Measurements from ENCODE around the gene ABCA1. TPM values are rescaled to one million over a fixed set of nuclear protein-coding genes. Genes with fewer than 3 reads are reported as not detected.
"Not testable (repeated sequence)": the region's sequence is repeated elsewhere in the genome, so short reads cannot be mapped to it uniquely, and the experiment has no call there.

The ABCA1 gene
- total RNA-seq, 1 donor from 2014 or later, result 30.7 TPM

GRCh38 chr9:104900324-104900723, 27.6 kb downstream of the ABCA1 start:
- Histone ChIP-seq H3K4me1 (peaks cover 65% of the 10 kb centered on the region), H3K27ac (no peak overlapping the region), H3K27me3 (no peaks in the 10 kb centered on the region), H3K36me3 (peaks cover 0 to 8% of the 10 kb centered on the region in 2 donors), H3K9me3 (no peaks in the 10 kb centered on the region), H3K4me3 (no peak overlapping the region)
- TF ChIP-seq POLR2A (IDR thresholded peaks at IDR 0.05), result no peak
- no peak for DNase-seq (ENCODE audit: extremely low spot score in 2 of 2)
- intact Hi-C loops (cut with DNase I), result no loop called here

- Histone ChIP-seq H3K4me1 (peaks cover 65% of the 10 kb centered on the region), H3K36me3 (peaks cover 0 to 8% of the 10 kb centered on the region in 2 donors)
- intact Hi-C loops (cut with DNase I), result no loop called here
Measured at GRCh38 chr9:104899759-104900247, 28.2 kb downstream of the ABCA1 start.

GRCh38 chr9:104898376-104898775, 29.6 kb downstream of the ABCA1 start:
- H3K27me3 ChIP-seq; H3K36me3 ChIP-seq; intact Hi-C loops (cut with DNase I); DNase-seq (ENCODE audit: extremely low spot score in 2 of 2); H3K4me3 ChIP-seq; H3K27ac ChIP-seq; H3K9me3 ChIP-seq: not testable (repeated sequence)
- peaks cover 58% of the 10 kb centered on the region for H3K4me1 ChIP-seq

More at GRCh38 chr9:104899759-104900247, 28.2 kb downstream of the ABCA1 start:
- TF ChIP-seq POLR2AphosphoS5 (IDR thresholded peaks at IDR 0.05; ENCODE audit: insufficient read depth in 1 of 2, low read depth in 1 of 2) (no peak), POLR2A (IDR thresholded peaks at IDR 0.05) (no peak), CTCF (IDR thresholded peaks at IDR 0.05) (no peak)
- no peak overlapping the region for H3K4me3 ChIP-seq
- DNase-seq (ENCODE audit: extremely low spot score in 2 of 2), result no peak
- H3K9me3 ChIP-seq, result no peaks in the 10 kb centered on the region
- H3K27ac ChIP-seq, result no peak overlapping the region
- no peaks in the 10 kb centered on the region for H3K27me3 ChIP-seq

GRCh38 chr9:104896131-104896530, 31.8 kb downstream of the ABCA1 start:
- Histone ChIP-seq H3K27ac (no peak overlapping the region), H3K36me3 (no peaks in the 10 kb centered on the region), H3K4me1 (peaks cover 36% of the 10 kb centered on the region), H3K4me3 (no peak overlapping the region), H3K27me3 (no peaks in the 10 kb centered on the region), H3K9me3 (no peaks in the 10 kb centered on the region)
- intact Hi-C loops (cut with DNase I), result no loop called here
- no peak for TF ChIP-seq CTCF (IDR thresholded peaks at IDR 0.05)
- TF ChIP-seq POLR2A (IDR thresholded peaks at IDR 0.05), result no peak
- no peak for TF ChIP-seq POLR2AphosphoS5 (IDR thresholded peaks at IDR 0.05; ENCODE audit: insufficient read depth in 1 of 2, low read depth in 1 of 2)
- no peak for DNase-seq (ENCODE audit: extremely low spot score in 2 of 2)

- Histone ChIP-seq H3K9me3 (no peaks in the 10 kb centered on the region), H3K36me3 (no peaks in the 10 kb centered on the region), H3K4me3 (no peak overlapping the region), H3K27ac (no peak overlapping the region), H3K4me1 (peaks cover 31% of the 10 kb centered on the region), H3K27me3 (no peaks in the 10 kb centered on the region)
- TF ChIP-seq POLR2A (IDR thresholded peaks at IDR 0.05), result no peak
- no peak for TF ChIP-seq POLR2AphosphoS5 (IDR thresholded peaks at IDR 0.05; ENCODE audit: insufficient read depth in 1 of 2, low read depth in 1 of 2)
- no peak for TF ChIP-seq CTCF (IDR thresholded peaks at IDR 0.05)
- DNase-seq (ENCODE audit: extremely low spot score in 2 of 2), result no peak
- intact Hi-C loops (cut with DNase I), result no loop called here
Measured at GRCh38 chr9:104895572-104895971, 32.4 kb downstream of the ABCA1 start.

GRCh38 chr9:104892701-104893100, 35.3 kb downstream of the ABCA1 start:
- no peak for DNase-seq (ENCODE audit: extremely low spot score in 2 of 2)
- Histone ChIP-seq H3K36me3 (peaks cover 0 to 15% of the 10 kb centered on the region in 2 donors), H3K4me1 (peaks cover 21% of the 10 kb centered on the region), H3K9me3 (no peaks in the 10 kb centered on the region), H3K27ac (no peak overlapping the region), H3K4me3 (no peak overlapping the region), H3K27me3 (no peaks in the 10 kb centered on the region)
- intact Hi-C loops (cut with DNase I), result no loop called here
- TF ChIP-seq CTCF (IDR thresholded peaks at IDR 0.05) (no peak), POLR2AphosphoS5 (IDR thresholded peaks at IDR 0.05; ENCODE audit: insufficient read depth in 1 of 2, low read depth in 1 of 2) (no peak), POLR2A (IDR thresholded peaks at IDR 0.05) (no peak)

All from vagina (tissue), 2 donors.